H9 (cell line): ENCODE data around the gene GNA12. TPM values are rescaled to one million over a fixed set of nuclear protein-coding genes. Genes with fewer than 3 reads are reported as not detected.

ENCODE experiments used
- DNase-seq: peaks from one replicate; pipeline ENCODE4 v3.0.0-alpha.2; 2017
- H2AFZ ChIP-seq: one replicate; pipeline ENCODE4 v1.6.1; 2013; ENCODE audit warnings: mild to moderate bottlenecking, low read length, control low read depth, moderate library complexity
- H2AK5ac ChIP-seq: 2 replicates; pipeline ENCODE4 v1.6.1; 2013; ENCODE audit warnings: low read length, control low read depth, mixed read lengths; ENCODE audit not compliant: insufficient read length
- H2BK120ac ChIP-seq: one replicate; pipeline ENCODE4 v1.6.1; 2013; ENCODE audit warnings: low read depth, mild to moderate bottlenecking, low read length, control low read depth, inconsistent platforms; ENCODE audit not compliant: poor library complexity, severe bottlenecking
- H2BK12ac ChIP-seq: 2 replicates; pipeline ENCODE4 v1.6.1; 2013; ENCODE audit warnings: low read length, control low read depth, mixed read lengths, low read depth; ENCODE audit not compliant: insufficient read length
- H2BK15ac ChIP-seq: 2 replicates; pipeline ENCODE4 v1.6.1; 2013; ENCODE audit warnings: low read depth, low read length, control low read depth
- H2BK20ac ChIP-seq: one replicate; pipeline ENCODE4 v1.6.1; 2013; ENCODE audit warnings: low read depth, mild to moderate bottlenecking, low read length, control low read depth, inconsistent platforms; ENCODE audit not compliant: poor library complexity, severe bottlenecking
- H2BK5ac ChIP-seq: 2 replicates; pipeline ENCODE4 v1.6.1; 2013; ENCODE audit warnings: low read length, control low read depth, mixed read lengths; ENCODE audit not compliant: insufficient read length
- H3K14ac ChIP-seq: 2 replicates; pipeline ENCODE4 v1.6.1; 2013; ENCODE audit warnings: low read length, control low read depth; ENCODE audit not compliant: insufficient read depth
- H3K18ac ChIP-seq: 2 replicates; pipeline ENCODE4 v1.6.1; 2013; ENCODE audit warnings: low read depth, mild to moderate bottlenecking, mixed read lengths, low read length, control low read depth; ENCODE audit not compliant: insufficient read length
- H3K23ac ChIP-seq: 2 replicates; pipeline ENCODE4 v1.6.1; 2013; ENCODE audit warnings: low read length, control low read depth, mixed read lengths, low read depth; ENCODE audit not compliant: insufficient read length
- H3K23me2 ChIP-seq: 2 replicates; pipeline ENCODE4 v1.6.1; 2013; ENCODE audit warnings: low read depth, mild to moderate bottlenecking, mixed read lengths, low read length, control low read depth; ENCODE audit not compliant: insufficient read length, poor library complexity, severe bottlenecking
- H3K27ac ChIP-seq: 2 replicates; pipeline ENCODE4 v1.5.1; 2013; ENCODE audit warnings: low read length, control low read depth, mixed read lengths, low read depth; ENCODE audit not compliant: insufficient read length
- H3K27me3 ChIP-seq: 2 replicates; pipeline ENCODE4 v1.6.1; 2013; ENCODE audit warnings: low read length, control low read depth, inconsistent platforms; ENCODE audit not compliant: insufficient read depth
- H3K4ac ChIP-seq: 2 replicates; pipeline ENCODE4 v1.6.1; 2013; ENCODE audit warnings: low read depth, mild to moderate bottlenecking, control low read depth, inconsistent platforms, low read length, moderate library complexity
- H3K4me1 ChIP-seq: 2 replicates; pipeline ENCODE4 v1.6.1; 2013; ENCODE audit warnings: low read length, control low read depth, inconsistent platforms; ENCODE audit not compliant: insufficient read depth
- H3K4me2 ChIP-seq: 2 replicates; pipeline ENCODE4 v1.6.1; 2013; ENCODE audit warnings: low read length, control low read depth, mixed read lengths; ENCODE audit not compliant: insufficient read length, insufficient read depth
- H3K56ac ChIP-seq: 2 replicates; pipeline ENCODE4 v1.6.1; 2013; ENCODE audit warnings: low read depth, mild to moderate bottlenecking, mixed read lengths, low read length, control low read depth; ENCODE audit not compliant: insufficient read length
- H3K79me1 ChIP-seq: 2 replicates; pipeline ENCODE4 v1.6.1; 2013; ENCODE audit warnings: low read depth, mild to moderate bottlenecking, moderate library complexity, low read length, control low read depth, inconsistent platforms; ENCODE audit not compliant: insufficient read depth, poor library complexity, severe bottlenecking
- H3K79me2 ChIP-seq: 2 replicates; pipeline ENCODE4 v1.6.1; 2013; ENCODE audit warnings: low read length, control low read depth, inconsistent platforms; ENCODE audit not compliant: insufficient read depth
- H3K9ac ChIP-seq: 2 replicates; pipeline ENCODE4 v1.6.1; 2013; ENCODE audit warnings: low read length, control low read depth, mixed read lengths; ENCODE audit not compliant: insufficient read length; ENCODE audit errors: extremely low read depth
- H3K9me3 ChIP-seq: one replicate; pipeline ENCODE4 v1.6.1; 2013; ENCODE audit warnings: low read depth, low read length, inconsistent platforms; ENCODE audit not compliant: control insufficient read depth
- H3T11ph ChIP-seq: one replicate; pipeline ENCODE4 v1.6.1; 2013; ENCODE audit warnings: mild to moderate bottlenecking, low read length, control low read depth, inconsistent platforms
- H4K20me1 ChIP-seq: one replicate; pipeline ENCODE4 v1.6.1; 2013; ENCODE audit not compliant: control insufficient read depth, insufficient read length, insufficient read depth
- H4K5ac ChIP-seq: 2 replicates; pipeline ENCODE4 v1.6.1; 2013; ENCODE audit warnings: low read depth, mild to moderate bottlenecking, mixed read lengths, low read length, control low read depth; ENCODE audit not compliant: insufficient read length
- H4K8ac ChIP-seq: replicated peaks from 2 replicates; pipeline ENCODE4 v1.6.1; 2013; ENCODE audit warnings: low read length, control low read depth, mixed read lengths, low read depth; ENCODE audit not compliant: insufficient read length
- H4K91ac ChIP-seq: 2 replicates; pipeline ENCODE4 v1.6.1; 2013; ENCODE audit warnings: low read depth, mild to moderate bottlenecking, moderate library complexity, mixed read lengths, low read length, control low read depth; ENCODE audit not compliant: insufficient read length
- H3K27ac Mint-ChIP-seq, 3 experiments: 2 replicates in 2 of 3; 3 replicates in 1 of 3; pipeline ENCODE4 v1.8.0; 2020 to 2021; ENCODE audit warnings: mixed read lengths in 3 of 3, mild to moderate bottlenecking in 1 of 3, moderate library complexity in 1 of 3
- H3K27me3 Mint-ChIP-seq: 2 replicates; pipeline ENCODE4 v1.8.0; 2021; ENCODE audit warnings: low read depth, mild to moderate bottlenecking, moderate library complexity, mixed read lengths
- H3K36me3 Mint-ChIP-seq, 3 experiments: 2 replicates in 2 of 3; 3 replicates in 1 of 3; pipeline ENCODE4 v1.8.0; 2020 to 2021; ENCODE audit warnings: low read depth in 3 of 3, mixed read lengths in 3 of 3; ENCODE audit not compliant: insufficient read depth in 1 of 3
- H3K4me1 Mint-ChIP-seq, 2 experiments: 2 replicates each; pipeline ENCODE4 v1.8.0; 2020; ENCODE audit warnings: mixed read lengths in 2 of 2
- H3K4me3 Mint-ChIP-seq, 2 experiments: 2 replicates in 1 of 2; 3 replicates in 1 of 2; pipeline ENCODE4 v1.8.0; 2020 to 2021; ENCODE audit warnings: mild to moderate bottlenecking in 2 of 2, mixed read lengths in 2 of 2, moderate library complexity in 1 of 2
- H3K9me3 Mint-ChIP-seq, 2 experiments: 2 replicates in 1 of 2; 3 replicates in 1 of 2; pipeline ENCODE4 v1.8.0; 2020; ENCODE audit warnings: mild to moderate bottlenecking in 2 of 2, mixed read lengths in 2 of 2, moderate library complexity in 1 of 2
- WGBS: extraction: QIAGEN DNeasy Blood & Tissue Kit; methylation state at CpG from one replicate; pipeline ENCODE4 v1.1.7; 2013; ENCODE audit warnings: missing lambda C conversion rate, low lambda C conversion rate, mixed read lengths; ENCODE audit not compliant: insufficient read length; ENCODE audit errors: extremely low coverage; 5-methylcytosine and 5-hydroxymethylcytosine counted together
- total RNA-seq: library from RNA; stranded (reverse); gene quantifications from 2 replicates; pipeline ENCODE4 v1.2.1, GENCODE V29; 2021
- TF ChIP-seq, protein P1 (sequence below): fragments of 200-600 bp; sonication (generic); conservative IDR thresholded peaks from 3 replicates; pipeline ENCODE4 v1.8.0; 2021; ENCODE audit warnings: antibody characterized with exemption, mild to moderate bottlenecking

GNA12 gene
- total RNA-seq, 1 experiment from 2014 or later, result 60.2 TPM

DNA sequence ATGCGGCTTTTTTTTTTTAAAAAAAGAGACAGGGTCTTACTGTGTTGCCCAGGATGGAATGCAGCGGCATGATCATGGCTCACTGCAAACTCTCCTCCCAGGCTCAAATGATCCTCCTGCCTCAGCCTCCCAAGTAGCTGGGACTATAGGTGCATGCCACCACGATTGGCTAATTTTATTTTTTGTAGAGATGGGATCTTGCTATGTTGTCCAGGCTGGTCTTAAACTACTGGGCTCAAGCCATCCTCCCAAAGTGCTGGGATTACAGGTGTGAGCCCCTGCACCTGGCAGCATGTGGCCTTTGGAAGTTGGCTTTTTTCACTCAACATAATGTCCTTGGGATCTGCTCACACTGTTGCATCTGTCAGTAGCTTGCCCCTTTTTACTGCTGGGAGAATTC lies 91.0 kb downstream of the GNA12 start:
- H3K23me2 ChIP-seq, result no peaks in the 10 kb centered on the region
- no peak overlapping the region for H3K27ac ChIP-seq
- no peak overlapping the region for H4K5ac ChIP-seq
- H4K20me1 ChIP-seq, result peaks cover 2% of the 10 kb centered on the region
- no peak overlapping the region for H3K56ac ChIP-seq
- no peak overlapping the region for H2AFZ ChIP-seq
- no peak overlapping the region for H4K8ac ChIP-seq
- H2BK20ac ChIP-seq, result no peak overlapping the region
- H3K9me3 Mint-ChIP-seq, result peaks cover under 1 to 8% of the 10 kb centered on the region in 2 experiments; a peak in 3 of 5 replicates
- H3K4me3 Mint-ChIP-seq, result no peak overlapping the region
- DNase-seq, result no peak
- H3K79me1 ChIP-seq, result peaks cover under 1% of the 10 kb centered on the region
- no peak overlapping the region for H2BK120ac ChIP-seq
- H3K27ac Mint-ChIP-seq, result no peak overlapping the region
- peaks cover 20% of the 10 kb centered on the region; the same call in 1 of the 2 replicates for H3K79me2 ChIP-seq
- no peak overlapping the region for H3T11ph ChIP-seq
- no peak overlapping the region for H3K4ac ChIP-seq
- H3K9me3 ChIP-seq, result no peaks in the 10 kb centered on the region
- H3K36me3 Mint-ChIP-seq, result peaks cover 19 to 37% (median 33%) of the 10 kb centered on the region in 3 experiments
- H3K18ac ChIP-seq, result no peak overlapping the region
- H3K9ac ChIP-seq, result no peak overlapping the region
- peaks cover 21 to 25% of the 10 kb centered on the region in 2 experiments for H3K4me1 Mint-ChIP-seq
- no peak overlapping the region for H2BK12ac ChIP-seq
- WGBS, result no CpG with 5 or more reads among the region's 3 CpGs
- TF ChIP-seq, protein P1, sequence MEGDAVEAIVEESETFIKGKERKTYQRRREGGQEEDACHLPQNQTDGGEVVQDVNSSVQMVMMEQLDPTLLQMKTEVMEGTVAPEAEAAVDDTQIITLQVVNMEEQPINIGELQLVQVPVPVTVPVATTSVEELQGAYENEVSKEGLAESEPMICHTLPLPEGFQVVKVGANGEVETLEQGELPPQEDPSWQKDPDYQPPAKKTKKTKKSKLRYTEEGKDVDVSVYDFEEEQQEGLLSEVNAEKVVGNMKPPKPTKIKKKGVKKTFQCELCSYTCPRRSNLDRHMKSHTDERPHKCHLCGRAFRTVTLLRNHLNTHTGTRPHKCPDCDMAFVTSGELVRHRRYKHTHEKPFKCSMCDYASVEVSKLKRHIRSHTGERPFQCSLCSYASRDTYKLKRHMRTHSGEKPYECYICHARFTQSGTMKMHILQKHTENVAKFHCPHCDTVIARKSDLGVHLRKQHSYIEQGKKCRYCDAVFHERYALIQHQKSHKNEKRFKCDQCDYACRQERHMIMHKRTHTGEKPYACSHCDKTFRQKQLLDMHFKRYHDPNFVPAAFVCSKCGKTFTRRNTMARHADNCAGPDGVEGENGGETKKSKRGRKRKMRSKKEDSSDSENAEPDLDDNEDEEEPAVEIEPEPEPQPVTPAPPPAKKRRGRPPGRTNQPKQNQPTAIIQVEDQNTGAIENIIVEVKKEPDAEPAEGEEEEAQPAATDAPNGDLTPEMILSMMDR, result no peak
- H4K91ac ChIP-seq, result no peak overlapping the region
- H3K14ac ChIP-seq, result no peak overlapping the region
- no peak overlapping the region for H3K23ac ChIP-seq
- 0 out of 2 replicates have a peak, but pooled peaks cover 1% of the 10 kb centered on the region for H3K4me1 ChIP-seq
- no peak overlapping the region for H3K4me2 ChIP-seq
- H2AK5ac ChIP-seq, result no peak overlapping the region
- no peak overlapping the region for H2BK15ac ChIP-seq
- H3K27me3 Mint-ChIP-seq, result no peaks in the 10 kb centered on the region
- H2BK5ac ChIP-seq, result no peak overlapping the region
- no peaks in the 10 kb centered on the region for H3K27me3 ChIP-seq
